Measurements from ENCODE around the gene IFNL2. TPM values are rescaled to one million over a fixed set of nuclear protein-coding genes. Genes with fewer than 3 reads are reported as not detected.

IFNL2 gene
- not detected in 5 replicates for total RNA-seq (2022; extraction: Qiagen RNA extraction)

GRCh38 chr19:39268085-39268484 is at the start of gene IFNL2:
IFNL2 (plus strand) TSS chr19:39268396; CDS start chr19:39268569, 173 bp downstream.

GRCh38 chr19:39244410-39245100 is 23.6 kb upstream of the IFNL2 start, which contains the start of gene IFNL3:
IFNL3 (minus strand) TSS chr19:39245006; CDS start chr19:39244967, 39 bp downstream.

GRCh38 chr19:39248806-39249205 is 19.4 kb upstream of the IFNL2 start, which contains the start of gene IFNL4:
IFNL4 (minus strand) TSS chr19:39248856.

GRCh38 chr19:39296055-39296645 is 28.0 kb downstream of the IFNL2 start, which contains the start of gene IFNL1:
IFNL1 (plus strand) TSS chr19:39296407; CDS start chr19:39296422, 15 bp downstream.

Other genes with a start within 250 kb of the IFNL2 start
- 2.8 to 4.4 TPM (median 3.6 TPM) in 5 replicates for gene FBXO27, start 235.8 kb upstream of the IFNL2 start, total RNA-seq (2022; extraction: Qiagen RNA extraction)
- gene ACP7, start 184.0 kb upstream of the IFNL2 start, total RNA-seq (2022; extraction: Qiagen RNA extraction): 0.05 to 0.17 TPM in 2 of 5 replicates, not detected in the others
- 82.2 to 115 TPM (median 108 TPM) in 5 replicates for gene PAK4, start 142.6 kb upstream of the IFNL2 start, total RNA-seq (2022; extraction: Qiagen RNA extraction)
- 0.81 to 1.6 TPM (median 1.4 TPM) in 5 replicates for gene NCCRP1, start 71.4 kb upstream of the IFNL2 start, total RNA-seq (2022; extraction: Qiagen RNA extraction)
- not detected in 5 replicates for gene SYCN, start 64.1 kb upstream of the IFNL2 start, total RNA-seq (2022; extraction: Qiagen RNA extraction)
- gene IFNL3, start 23.4 kb upstream of the IFNL2 start, total RNA-seq (2022; extraction: Qiagen RNA extraction): not detected in 5 replicates
- gene IFNL4, start 19.5 kb upstream of the IFNL2 start, total RNA-seq (2022; extraction: Qiagen RNA extraction): not detected in 5 replicates
- 0.39 TPM in 1 of 5 replicates, not detected in the others for gene IFNL1, start 28.0 kb downstream of the IFNL2 start, total RNA-seq (2022; extraction: Qiagen RNA extraction)
- gene LRFN1, start 52.5 kb downstream of the IFNL2 start, total RNA-seq (2022; extraction: Qiagen RNA extraction): 5.7 to 11.3 TPM (median 9.7 TPM) in 5 replicates
- gene GMFG, start 67.6 kb downstream of the IFNL2 start, total RNA-seq (2022; extraction: Qiagen RNA extraction): 0.49 to 0.59 TPM in 2 of 5 replicates, not detected in the others
- gene SAMD4B, start 74.0 kb downstream of the IFNL2 start, total RNA-seq (2022; extraction: Qiagen RNA extraction): 116 to 175 TPM (median 166 TPM) in 5 replicates
- gene PAF1, start 122.7 kb downstream of the IFNL2 start, total RNA-seq (2022; extraction: Qiagen RNA extraction): 69.0 to 77.2 TPM (median 74.6 TPM) in 5 replicates
- 70.3 to 78.2 TPM (median 72.2 TPM) in 5 replicates for gene MED29, start 123.0 kb downstream of the IFNL2 start, total RNA-seq (2022; extraction: Qiagen RNA extraction)
- gene ZFP36, start 138.5 kb downstream of the IFNL2 start, total RNA-seq (2022; extraction: Qiagen RNA extraction): 175 to 251 TPM (median 211 TPM) in 5 replicates
- gene PLEKHG2, start 144.3 kb downstream of the IFNL2 start, total RNA-seq (2022; extraction: Qiagen RNA extraction): 63.4 to 106 TPM (median 88.8 TPM) in 5 replicates
- gene RPS16, start 167.6 kb downstream of the IFNL2 start, total RNA-seq (2022; extraction: Qiagen RNA extraction): 6,732 to 7,787 TPM (median 7,280 TPM) in 5 replicates
- 165 to 210 TPM (median 178 TPM) in 5 replicates for gene SUPT5H, start 177.2 kb downstream of the IFNL2 start, total RNA-seq (2022; extraction: Qiagen RNA extraction)
- gene TIMM50, start 212.4 kb downstream of the IFNL2 start, total RNA-seq (2022; extraction: Qiagen RNA extraction): 169 to 233 TPM (median 220 TPM) in 5 replicates
- gene DLL3, start 230.6 kb downstream of the IFNL2 start, total RNA-seq (2022; extraction: Qiagen RNA extraction): 6.5 to 11.3 TPM (median 10.5 TPM) in 5 replicates
- not detected in 5 replicates for gene SELENOV, start 246.7 kb downstream of the IFNL2 start, total RNA-seq (2022; extraction: Qiagen RNA extraction)